Sigmoid colon (tissue), 7 donors: ENCODE results near the gene LRRC7. TPM values are rescaled to one million over a fixed set of nuclear protein-coding genes. Genes with fewer than 3 reads are reported as not detected.

Source experiments
- DNase-seq: peaks from one replicate; pipeline ENCODE4 v3.0.0-alpha.2; 2019
- H3K27ac ChIP-seq, 4 donors: fragments of 200-600 bp; sonication (generic); one replicate each; pipeline ENCODE4 v1.5.1; 2016 to 2019; ENCODE audit warnings: mild to moderate bottlenecking in 1 of 4
- H3K27me3 ChIP-seq, 3 donors: fragments of 200-600 bp; sonication (generic); one replicate each; pipeline ENCODE4 v1.5.1; 2019; ENCODE audit warnings: mild to moderate bottlenecking in 1 of 3
- H3K36me3 ChIP-seq, 4 donors: fragments of 200-600 bp; sonication (generic); one replicate each; pipeline ENCODE4 v1.5.1; 2016 to 2019
- H3K4me1 ChIP-seq, 4 donors: fragments of 200-600 bp; sonication (generic); one replicate each; pipeline ENCODE4 v1.5.1; 2017 to 2019
- H3K4me3 ChIP-seq, 4 donors: fragments of 200-600 bp; sonication (generic); one replicate each; pipeline ENCODE4 v1.5.1; 2017 to 2019; ENCODE audit warnings: mild to moderate bottlenecking in 2 of 4, moderate library complexity in 1 of 4
- H3K9me3 ChIP-seq, 4 donors: fragments of 200-600 bp in 3 of 4; sonication (generic) in 3 of 4; one replicate each; pipeline versions ENCODE4 v1.5.1 to v1.6.1; 2013 to 2019
- EP300 ChIP-seq, 4 donors: sonication (generic); formaldehyde crosslinking; IDR thresholded peaks; one replicate each; pipeline ENCODE4 v1.6.1; 2017; ENCODE audit warnings: antibody characterized with exemption in 4 of 4
- POLR2A ChIP-seq, 2 donors: fragments of 450-650 bp; IDR thresholded peaks; one replicate each; pipeline ENCODE4 v1.6.1; 2016; ENCODE audit warnings: antibody characterized with exemption in 2 of 2, mild to moderate bottlenecking in 2 of 2, moderate library complexity in 2 of 2
- POLR2AphosphoS5 ChIP-seq, 4 donors: sonication (generic); formaldehyde crosslinking; IDR thresholded peaks; one replicate each; pipeline ENCODE4 v1.6.1; 2017; ENCODE audit warnings: antibody characterized with exemption in 4 of 4
- WGBS, 2 donors: extraction: QIAGEN DNeasy Blood & Tissue Kit; methylation state at CpG; one replicate each; pipeline ENCODE4 v1.1.7; 2013; 5-methylcytosine and 5-hydroxymethylcytosine counted together
- intact Hi-C: fragments of 100-400 bp; cut with DNase I; formaldehyde crosslinking; loops from one replicate; pipeline ENCODE4 v1.15.1; 2023
- polyA plus RNA-seq, 3 donors: library from polyadenylated mRNA; stranded (reverse); fragments of 200-250 nt; gene quantifications; one replicate each; pipeline ENCODE4 v1.2.3, GENCODE V29; 2013
- total RNA-seq, 4 donors: library from RNA; depleted of rRNA; stranded (reverse); fragments of >200 nt; gene quantifications; one replicate each; pipeline ENCODE4 v1.1.0, GENCODE V29; 2016
- TF ChIP-seq, protein P1 (sequence below), 4 experiments: fragments of 450-650 bp in 3 of 4; fragments of 200-600 bp in 1 of 4; IDR thresholded peaks; one replicate each; pipeline ENCODE4 v1.5.1; 2016 to 2019; ENCODE audit warnings: antibody characterized with exemption in 4 of 4, mild to moderate bottlenecking in 3 of 4, moderate library complexity in 2 of 4
- donor health status: healthy with polysubstance abuse.
- donor health status: Bipolar disorder and iron deficiency.
- donor health status: healthy.

Gene LRRC7
- total and polyA plus RNA-seq, 7 donors, result 0.16 to 1.9 (median 0.41) TPM; not detected in 2

DNA sequence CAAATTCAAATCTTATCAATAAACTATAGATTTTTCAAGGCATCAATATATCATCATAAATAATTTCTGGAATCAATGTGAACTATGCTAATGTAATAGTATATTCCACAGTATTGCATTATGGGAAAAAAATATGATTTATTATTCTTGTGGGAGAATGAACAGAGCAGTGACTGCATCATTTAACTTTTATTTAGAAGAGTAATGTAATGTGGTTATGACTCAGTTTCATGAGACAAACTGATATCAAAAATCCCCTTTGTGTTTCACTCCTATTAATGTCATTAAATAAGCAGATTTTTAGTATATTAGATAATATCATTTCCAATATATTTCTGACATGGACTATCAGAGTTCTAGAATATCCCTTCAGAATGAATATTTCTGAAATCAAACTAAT is 450.0 kb downstream of the LRRC7 start:
- Histone ChIP-seq H3K9me3 (no peaks in the 10 kb centered on the region), H3K4me1 (no peaks in the 10 kb centered on the region), H3K27ac (no peak overlapping the region), H3K4me3 (no peak overlapping the region), H3K36me3 (no peaks in the 10 kb centered on the region), H3K27me3 (no peaks in the 10 kb centered on the region)
- TF ChIP-seq POLR2A (IDR thresholded peaks at IDR 0.05) (no peak), EP300 (IDR thresholded peaks at IDR 0.05) (no peak), POLR2AphosphoS5 (IDR thresholded peaks at IDR 0.05) (no peak)
- TF ChIP-seq, protein P1, sequence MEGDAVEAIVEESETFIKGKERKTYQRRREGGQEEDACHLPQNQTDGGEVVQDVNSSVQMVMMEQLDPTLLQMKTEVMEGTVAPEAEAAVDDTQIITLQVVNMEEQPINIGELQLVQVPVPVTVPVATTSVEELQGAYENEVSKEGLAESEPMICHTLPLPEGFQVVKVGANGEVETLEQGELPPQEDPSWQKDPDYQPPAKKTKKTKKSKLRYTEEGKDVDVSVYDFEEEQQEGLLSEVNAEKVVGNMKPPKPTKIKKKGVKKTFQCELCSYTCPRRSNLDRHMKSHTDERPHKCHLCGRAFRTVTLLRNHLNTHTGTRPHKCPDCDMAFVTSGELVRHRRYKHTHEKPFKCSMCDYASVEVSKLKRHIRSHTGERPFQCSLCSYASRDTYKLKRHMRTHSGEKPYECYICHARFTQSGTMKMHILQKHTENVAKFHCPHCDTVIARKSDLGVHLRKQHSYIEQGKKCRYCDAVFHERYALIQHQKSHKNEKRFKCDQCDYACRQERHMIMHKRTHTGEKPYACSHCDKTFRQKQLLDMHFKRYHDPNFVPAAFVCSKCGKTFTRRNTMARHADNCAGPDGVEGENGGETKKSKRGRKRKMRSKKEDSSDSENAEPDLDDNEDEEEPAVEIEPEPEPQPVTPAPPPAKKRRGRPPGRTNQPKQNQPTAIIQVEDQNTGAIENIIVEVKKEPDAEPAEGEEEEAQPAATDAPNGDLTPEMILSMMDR (IDR thresholded peaks at IDR 0.05), result no peak
- intact Hi-C loops, result no loop called here
- DNase-seq, result no peak

DNA sequence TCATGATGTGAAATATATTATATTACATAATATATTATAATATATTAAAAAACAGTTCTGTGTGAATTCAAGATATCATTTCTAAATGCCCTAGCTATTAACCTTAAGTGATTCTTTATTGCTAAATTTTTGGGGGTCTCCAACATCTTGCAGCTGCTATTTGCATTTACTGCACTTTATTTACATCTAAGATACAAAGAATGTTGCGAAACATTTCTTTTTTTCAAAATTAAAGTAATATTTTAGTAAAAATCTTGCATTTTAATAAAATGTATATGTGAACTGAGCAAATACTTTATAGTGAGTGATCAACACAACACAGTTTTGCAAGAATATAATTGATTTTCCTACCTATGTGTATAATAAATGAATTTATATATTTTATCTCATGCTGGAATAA is 456.6 kb downstream of the LRRC7 start:
- DNase-seq, result no peak
- no peak for TF ChIP-seq EP300 (IDR thresholded peaks at IDR 0.05)
- TF ChIP-seq, protein P1 (IDR thresholded peaks at IDR 0.05), result no peak
- TF ChIP-seq POLR2AphosphoS5 (IDR thresholded peaks at IDR 0.05), result no peak
- TF ChIP-seq POLR2A (IDR thresholded peaks at IDR 0.05), result no peak
- WGBS, 2 donors, result 83 to 85% methylated on average over 1 of the region's 1 CpG
- H3K4me1 ChIP-seq, result no peaks in the 10 kb centered on the region
- intact Hi-C loops, result no loop called here
- H3K27me3 ChIP-seq, result no peaks in the 10 kb centered on the region
- no peaks in the 10 kb centered on the region for H3K36me3 ChIP-seq
- H3K27ac ChIP-seq, result no peak overlapping the region
- no peaks in the 10 kb centered on the region for H3K9me3 ChIP-seq
- H3K4me3 ChIP-seq, result no peak overlapping the region

DNA sequence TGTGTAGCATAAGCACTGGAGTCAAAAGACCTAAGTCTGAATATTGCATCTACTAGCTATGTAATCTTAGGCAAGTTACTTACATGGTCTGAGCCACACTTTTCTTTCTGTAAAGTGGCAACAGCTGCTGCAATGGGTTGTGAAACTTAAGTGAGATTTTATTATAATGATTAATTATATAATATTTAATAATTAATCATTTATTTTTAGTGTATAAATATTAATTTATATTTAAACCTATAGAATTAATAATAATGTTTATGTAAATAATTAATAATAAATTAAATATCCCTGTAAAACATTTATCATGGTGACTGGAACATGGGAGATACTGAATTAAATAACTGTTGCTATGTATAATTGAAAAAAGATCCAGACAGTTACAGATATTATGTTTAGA is 457.3 kb downstream of the LRRC7 start:
- H3K36me3 ChIP-seq, result no peaks in the 10 kb centered on the region
- H3K4me1 ChIP-seq, result no peaks in the 10 kb centered on the region
- no peaks in the 10 kb centered on the region for H3K9me3 ChIP-seq
- DNase-seq, result no peak
- TF ChIP-seq POLR2AphosphoS5 (IDR thresholded peaks at IDR 0.05) (no peak), EP300 (IDR thresholded peaks at IDR 0.05) (no peak), POLR2A (IDR thresholded peaks at IDR 0.05) (no peak)
- TF ChIP-seq, protein P1 (IDR thresholded peaks at IDR 0.05), result no peak
- H3K27me3 ChIP-seq, result no peaks in the 10 kb centered on the region
- no peak overlapping the region for H3K27ac ChIP-seq
- intact Hi-C loops, result no loop called here
- no peak overlapping the region for H3K4me3 ChIP-seq

DNA sequence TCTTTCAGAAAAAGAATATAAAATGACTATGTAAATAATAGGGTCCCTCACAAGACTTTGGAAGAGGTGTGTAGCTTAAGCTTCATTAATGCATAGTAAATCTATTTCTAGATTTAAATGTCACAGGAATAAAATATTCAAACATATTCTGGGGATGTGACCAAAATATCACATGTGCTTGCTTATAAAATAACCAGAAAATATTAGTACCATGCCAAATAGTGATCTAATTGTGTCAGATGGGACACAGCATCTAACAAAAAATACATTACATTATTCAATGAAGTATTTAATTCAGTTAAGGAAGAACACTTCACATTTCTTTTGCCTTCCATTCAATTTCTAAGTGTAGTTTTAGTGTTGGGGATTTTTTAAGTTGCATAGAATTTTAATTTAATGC is 458.1 kb downstream of the LRRC7 start:
- Histone ChIP-seq H3K27ac (no peak overlapping the region), H3K9me3 (no peaks in the 10 kb centered on the region), H3K4me3 (no peak overlapping the region), H3K4me1 (no peaks in the 10 kb centered on the region), H3K27me3 (no peaks in the 10 kb centered on the region), H3K36me3 (no peaks in the 10 kb centered on the region)
- TF ChIP-seq EP300 (IDR thresholded peaks at IDR 0.05) (no peak), POLR2A (IDR thresholded peaks at IDR 0.05) (no peak), POLR2AphosphoS5 (IDR thresholded peaks at IDR 0.05) (no peak)
- TF ChIP-seq, protein P1 (IDR thresholded peaks at IDR 0.05), result no peak
- intact Hi-C loops, result no loop called here
- DNase-seq, result no peak

DNA sequence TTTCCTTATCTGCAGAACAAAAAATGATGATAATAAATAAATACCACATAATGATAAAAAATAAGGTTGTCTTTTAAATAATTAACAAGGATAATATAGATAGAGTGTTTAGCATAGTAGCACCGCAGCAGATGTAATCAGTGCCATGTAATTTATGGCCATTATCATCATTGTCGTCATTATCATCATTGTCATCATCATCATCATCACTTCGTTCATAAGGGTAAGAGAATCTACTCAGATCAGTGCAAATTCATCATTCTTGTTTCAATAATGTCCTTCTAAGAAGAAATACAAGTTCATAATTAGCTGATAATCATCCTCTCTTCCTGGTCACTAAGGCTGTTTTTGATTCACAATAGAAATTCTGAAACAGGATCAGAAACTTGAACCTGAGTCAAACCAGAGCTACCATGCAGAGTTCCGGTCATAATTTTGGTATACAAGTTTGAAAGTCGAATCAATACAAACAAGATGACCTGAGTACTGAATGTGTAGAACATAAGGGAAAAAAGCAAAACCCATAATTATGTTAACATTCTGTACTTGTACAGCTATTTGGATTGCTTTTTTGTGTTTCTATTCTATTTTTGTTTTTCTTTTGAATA is 465.6 kb downstream of the LRRC7 start:
- H3K4me1 ChIP-seq, result no peaks in the 10 kb centered on the region
- TF ChIP-seq EP300 (IDR thresholded peaks at IDR 0.05), result no peak
- TF ChIP-seq POLR2A (IDR thresholded peaks at IDR 0.05), result no peak
- TF ChIP-seq POLR2AphosphoS5 (IDR thresholded peaks at IDR 0.05), result no peak
- TF ChIP-seq, protein P1 (IDR thresholded peaks at IDR 0.05), result no peak
- no peak overlapping the region for H3K4me3 ChIP-seq
- intact Hi-C loops, result no loop called here
- no peak overlapping the region for H3K27ac ChIP-seq
- no peaks in the 10 kb centered on the region for H3K36me3 ChIP-seq
- no peaks in the 10 kb centered on the region for H3K27me3 ChIP-seq
- DNase-seq, result no peak
- no peaks in the 10 kb centered on the region for H3K9me3 ChIP-seq
- 65 to 80% methylated on average over 5 of the region's 5 CpGs for WGBS, 2 donors
